HAP-1 (cell line): ENCODE measurements around the gene ITCH.
A peak's percentile ranks its signal among the peaks of the same experiment; 100 is the strongest.
"Not testable (repeated sequence)": the region's sequence is repeated elsewhere in the genome, so short reads cannot be mapped to it uniquely, and the experiment has no call there.

ENCODE experiments used
- DNase-seq, 2 experiments: peaks; one replicate each; pipeline ENCODE4 v3.0.0-alpha.2; 2016 to 2020; ENCODE audit warnings: low spot score in 2 of 2
- H3K27me3 ChIP-seq: fragments of 250-450 bp; sonication (Bioruptor Pico); 2 replicates; pipeline ENCODE4 v1.5.1; 2020; ENCODE audit warnings: low read depth, mild to moderate bottlenecking, moderate library complexity
- H3K36me3 ChIP-seq: fragments of 250-450 bp; sonication (Bioruptor Pico); replicated peaks from 2 replicates; pipeline ENCODE4 v1.5.1; 2020; ENCODE audit warnings: mild to moderate bottlenecking
- H3K4me1 ChIP-seq: fragments of 250-450 bp; sonication (Bioruptor Pico); 2 replicates; pipeline ENCODE4 v1.5.1; 2020; ENCODE audit warnings: mild to moderate bottlenecking
- H3K4me3 ChIP-seq: fragments of 250-450 bp; sonication (Bioruptor Pico); 2 replicates; pipeline ENCODE4 v1.5.1; 2020; ENCODE audit warnings: mild to moderate bottlenecking, moderate library complexity
- H3K9me3 ChIP-seq: fragments of 250-450 bp; sonication (Bioruptor Pico); 2 replicates; pipeline ENCODE4 v1.5.1; 2020; ENCODE audit warnings: mild to moderate bottlenecking, moderate library complexity
- in situ Hi-C: fragments of 300-500 bp; cut with MboI; formaldehyde crosslinking; loops from 3 replicates; pipeline ENCODE4 v1.14.3; 2020; ENCODE audit warnings: low sequenced_read_pairs, inconsistent platforms, mixed read lengths

ITCH gene

DNA sequence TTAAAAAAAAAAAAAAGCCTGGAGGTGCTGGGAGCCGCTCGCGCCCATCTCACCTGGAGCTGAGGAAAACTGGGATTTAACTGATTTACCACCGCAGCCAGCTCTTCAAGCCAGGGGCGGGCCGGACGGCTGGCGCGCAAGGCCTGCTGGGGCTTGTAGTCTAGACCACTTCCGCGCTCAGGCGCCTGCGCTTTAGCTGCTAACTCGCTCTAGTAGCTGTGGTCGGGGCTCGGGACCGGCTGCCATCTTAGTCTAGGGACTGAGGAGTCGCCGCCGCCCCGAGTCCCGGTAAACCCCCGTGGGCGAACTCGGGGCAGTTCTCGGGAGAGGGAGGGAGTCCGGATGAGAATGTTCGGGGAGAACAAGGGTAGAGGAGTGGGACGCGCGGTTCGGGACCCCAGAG, at the start of gene ITCH:
Gene ITCH, plus strand, starts transcription at position 212 of the 403 bp plus-strand sequence. CDS start 30,539 bp downstream, outside the sequence.
- peak; percentile 92 to 96 for DNase-seq
- Histone ChIP-seq H3K4me3 (peak within 1 kb of the TSS; percentile 85), H3K36me3 (peaks cover 3% of the 10 kb centered on the region; the same call in 1 of the 2 replicates), H3K27me3 (no peaks in the 10 kb centered on the region), H3K4me1 (peaks cover 25% of the 10 kb centered on the region), H3K9me3 (no peaks in the 10 kb centered on the region)
- in situ Hi-C loops, result no loop called here

DNA sequence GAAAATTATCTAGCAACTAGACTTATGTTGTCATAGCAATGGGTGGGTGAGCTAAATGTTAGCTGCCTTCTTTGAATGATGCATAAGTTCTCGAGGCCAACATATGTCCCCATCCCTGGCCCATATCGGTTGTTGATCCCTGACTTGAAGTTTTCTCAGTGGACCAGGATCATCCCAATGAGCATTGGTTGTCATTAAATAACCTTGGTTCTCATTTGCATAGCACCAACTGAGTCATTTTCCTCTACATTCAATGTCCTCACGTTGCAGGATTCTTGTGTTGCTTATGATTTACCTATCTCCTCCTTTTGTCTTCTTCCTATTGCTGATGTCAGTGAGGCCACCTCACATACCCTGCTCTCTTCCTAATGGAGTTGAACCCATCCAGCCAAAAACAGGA, 47.8 kb upstream of the ITCH start:
- no peak for DNase-seq
- H3K4me1 ChIP-seq, result peaks cover 12% of the 10 kb centered on the region
- in situ Hi-C loops, result loop anchor here (25.0 kb wide), 1 partner anchor 397 kb away; the partner anchor contains the start of gene TP53INP2

DNA sequence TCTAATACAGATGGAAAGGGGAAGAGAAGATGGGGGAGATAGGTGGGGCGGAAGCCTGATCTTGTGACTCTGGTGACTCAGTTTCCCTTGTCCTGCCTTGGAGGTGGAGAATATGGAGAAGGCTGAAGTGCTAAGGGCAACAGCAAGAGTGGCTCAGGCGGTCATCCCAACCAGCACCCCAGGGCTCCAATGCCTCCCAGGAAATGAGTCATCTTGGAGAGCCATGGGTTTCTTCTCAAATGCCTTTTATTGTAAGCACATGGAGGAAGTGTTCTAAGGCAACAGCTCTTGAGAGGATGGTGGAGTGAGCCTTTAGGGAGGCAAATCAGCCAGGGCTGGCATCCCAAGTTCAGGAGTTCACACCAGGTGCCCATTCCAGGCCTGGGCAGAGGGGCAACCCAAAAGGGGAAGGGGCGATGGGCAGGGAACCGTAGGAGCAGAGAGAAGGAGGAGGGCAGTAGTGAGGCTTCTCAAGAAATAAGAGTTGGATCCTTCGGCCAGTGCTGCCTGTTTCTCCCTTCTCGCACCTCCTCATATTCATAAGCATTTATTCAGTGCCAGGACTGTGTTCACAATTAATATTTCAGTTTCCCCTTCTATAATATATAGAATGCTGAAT, 46.8 kb upstream of the ITCH start:
- Histone ChIP-seq H3K4me1 (peaks cover 12% of the 10 kb centered on the region), H3K36me3 (no peaks in the 10 kb centered on the region), H3K27me3 (no peaks in the 10 kb centered on the region), H3K4me3 (no peak overlapping the region), H3K9me3 (no peaks in the 10 kb centered on the region)
- in situ Hi-C loops, result loop anchor here (25.0 kb wide), 1 partner anchor 396 kb away; the partner anchor contains the start of gene TP53INP2
- DNase-seq, result no peak

More for the DNA sequence above, 47.8 kb upstream of the ITCH start:
- H3K27me3 ChIP-seq, result no peaks in the 10 kb centered on the region
- H3K36me3 ChIP-seq, result no peaks in the 10 kb centered on the region
- no peaks in the 10 kb centered on the region for H3K9me3 ChIP-seq
- no peak overlapping the region for H3K4me3 ChIP-seq

DNA sequence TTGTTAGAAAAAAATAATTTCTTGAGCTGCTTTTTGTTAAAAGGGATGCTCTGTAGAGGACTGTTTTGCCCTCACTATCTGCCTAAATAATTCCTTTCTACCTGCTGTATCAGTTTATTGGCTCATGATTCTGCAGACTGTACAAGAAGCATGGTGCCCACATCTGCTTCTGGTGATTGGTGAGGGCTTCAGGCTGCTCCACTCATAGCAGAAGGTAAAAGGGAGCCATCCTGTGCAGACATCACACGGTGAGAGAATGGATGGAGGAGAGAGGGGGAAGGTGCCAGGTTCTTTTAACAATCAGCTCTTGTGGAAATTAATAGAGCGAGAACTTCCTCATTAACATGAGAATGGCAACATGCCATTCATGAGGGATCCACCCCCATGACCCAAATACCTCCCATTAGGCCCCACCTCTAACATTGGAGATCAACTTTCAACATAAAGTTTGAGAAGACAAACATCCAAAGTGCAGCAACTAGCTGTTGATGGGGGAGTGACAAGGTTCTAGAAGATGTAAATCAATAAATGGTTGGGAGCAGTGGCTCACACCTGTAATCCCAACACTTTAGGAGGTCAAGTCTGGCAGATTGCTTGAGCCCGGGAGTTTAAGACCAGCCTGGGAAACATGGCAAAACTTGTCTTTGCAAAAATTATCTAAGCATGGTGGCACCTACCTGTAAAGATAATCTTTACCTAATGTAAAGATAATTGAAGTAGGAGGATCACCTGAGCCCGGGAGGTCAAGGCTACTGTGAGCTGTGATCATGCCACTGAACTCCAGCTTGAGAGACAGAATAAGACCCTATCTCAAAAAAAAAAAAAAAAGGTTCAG, 44.2 kb upstream of the ITCH start:
- DNase-seq, result peak; percentile 55 to 68
- H3K4me1 ChIP-seq, result peaks cover 9% of the 10 kb centered on the region

DNA sequence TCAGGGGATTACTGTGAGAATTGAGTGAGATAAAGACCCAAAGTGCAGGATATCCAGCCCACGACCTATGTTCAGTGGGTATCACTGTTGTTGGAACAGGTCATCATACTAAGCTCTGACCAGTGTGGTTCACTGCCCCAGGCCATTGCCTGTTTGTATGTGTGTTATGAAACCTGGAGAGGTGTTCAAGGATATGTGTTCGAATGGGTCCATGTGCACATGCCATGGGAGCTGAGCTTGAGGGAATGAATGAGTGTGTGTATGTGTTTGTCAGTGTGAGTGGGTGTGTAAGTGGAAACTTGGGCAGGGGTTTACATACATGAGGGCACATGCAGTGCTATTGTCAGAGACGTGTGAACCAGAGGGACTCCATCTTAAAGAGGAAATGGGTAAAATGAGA, 42.2 kb upstream of the ITCH start:
- no peaks in the 10 kb centered on the region for H3K9me3 ChIP-seq

More for the DNA sequence above, 44.2 kb upstream of the ITCH start:
- H3K27me3 ChIP-seq, result no peaks in the 10 kb centered on the region
- no peaks in the 10 kb centered on the region for H3K36me3 ChIP-seq
- in situ Hi-C loops, result loop anchor here (25.0 kb wide), 1 partner anchor 393 kb away; the partner anchor contains the start of gene TP53INP2
- H3K4me3 ChIP-seq, result no peak overlapping the region
- H3K9me3 ChIP-seq, result no peaks in the 10 kb centered on the region

DNA sequence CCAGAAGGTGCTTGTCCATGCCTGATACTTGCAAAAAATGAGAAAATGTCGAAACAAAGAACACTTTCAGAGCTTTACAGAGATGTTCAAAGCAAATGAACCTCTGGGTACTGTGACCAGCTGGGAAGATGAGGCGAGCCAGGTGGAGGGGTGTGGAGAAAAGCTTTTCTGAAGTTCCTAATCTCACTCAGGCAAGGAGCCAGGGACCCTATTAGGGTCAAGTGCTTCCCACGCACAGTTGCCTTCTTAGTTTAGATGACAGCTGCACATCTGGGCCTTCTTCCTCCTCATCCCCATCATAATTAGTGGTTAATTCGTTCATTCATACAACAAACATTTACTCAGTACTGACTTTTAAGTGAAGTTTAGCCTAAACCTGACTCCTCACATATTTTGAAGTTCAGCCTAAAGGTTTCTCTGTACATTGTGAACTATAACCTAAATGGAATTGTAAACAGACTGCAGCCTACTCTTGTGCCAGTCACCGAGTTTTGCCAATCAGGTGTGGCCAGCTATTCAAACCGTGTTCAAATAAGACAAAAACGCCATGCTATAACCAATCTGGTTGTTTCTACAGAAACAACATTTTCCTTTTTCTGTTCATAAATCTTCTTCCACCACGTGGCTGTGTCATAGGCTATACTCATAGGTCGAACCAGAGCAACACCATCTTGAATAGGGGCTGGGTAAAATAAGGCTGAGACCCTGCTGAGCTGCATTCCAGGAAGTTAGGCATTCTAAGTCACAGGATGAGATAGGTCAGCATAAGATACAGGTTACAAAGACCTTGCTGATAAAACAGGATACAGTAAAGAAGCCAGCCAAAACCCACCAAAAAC, 40.6 kb upstream of the ITCH start:
- DNase-seq, result no peak
- H3K27me3 ChIP-seq, result no peaks in the 10 kb centered on the region
- H3K9me3 ChIP-seq, result no peaks in the 10 kb centered on the region
- in situ Hi-C loops, result loop anchor here (25.0 kb wide), 1 partner anchor 390 kb away; the partner anchor contains the start of gene TP53INP2
- H3K4me3 ChIP-seq, result no peak overlapping the region
- peaks cover 9% of the 10 kb centered on the region for H3K4me1 ChIP-seq
- H3K36me3 ChIP-seq, result no peaks in the 10 kb centered on the region

More for the DNA sequence above, 42.2 kb upstream of the ITCH start:
- H3K27me3 ChIP-seq, result no peaks in the 10 kb centered on the region
- no peak overlapping the region for H3K4me3 ChIP-seq
- DNase-seq, result no peak
- in situ Hi-C loops, result loop anchor here (25.0 kb wide), 1 partner anchor 391 kb away; the partner anchor contains the start of gene TP53INP2
- H3K4me1 ChIP-seq, result peaks cover 9% of the 10 kb centered on the region
- H3K36me3 ChIP-seq, result no peaks in the 10 kb centered on the region

DNA sequence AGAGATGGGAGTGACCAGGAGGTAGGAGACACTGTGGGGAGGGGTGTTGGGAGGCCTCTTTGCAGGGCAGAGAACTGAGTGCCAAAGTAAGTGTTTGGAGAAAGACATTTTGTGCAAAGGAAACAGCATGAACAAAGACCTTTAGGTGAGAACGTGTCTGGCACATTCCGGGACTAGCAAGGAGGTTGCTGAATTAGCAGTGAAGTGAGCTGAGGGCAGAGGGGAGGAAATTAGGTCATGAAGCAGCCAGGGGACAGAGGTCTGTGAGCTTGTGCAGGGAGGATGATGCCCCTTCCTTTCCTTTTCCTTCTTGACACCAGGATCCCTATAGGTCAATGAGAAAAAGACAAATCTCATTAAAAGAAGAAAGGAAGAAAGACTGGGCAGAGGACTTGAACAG, 38.5 kb upstream of the ITCH start:
- in situ Hi-C loops, result loop anchor here (25.0 kb wide), 1 partner anchor 388 kb away; the partner anchor contains the start of gene TP53INP2
- no peaks in the 10 kb centered on the region for H3K27me3 ChIP-seq
- no peaks in the 10 kb centered on the region; the same call in 1 of the 2 replicates for H3K4me1 ChIP-seq
- no peak for DNase-seq
- no peaks in the 10 kb centered on the region for H3K36me3 ChIP-seq
- no peak overlapping the region for H3K4me3 ChIP-seq
- H3K9me3 ChIP-seq, result no peaks in the 10 kb centered on the region

DNA sequence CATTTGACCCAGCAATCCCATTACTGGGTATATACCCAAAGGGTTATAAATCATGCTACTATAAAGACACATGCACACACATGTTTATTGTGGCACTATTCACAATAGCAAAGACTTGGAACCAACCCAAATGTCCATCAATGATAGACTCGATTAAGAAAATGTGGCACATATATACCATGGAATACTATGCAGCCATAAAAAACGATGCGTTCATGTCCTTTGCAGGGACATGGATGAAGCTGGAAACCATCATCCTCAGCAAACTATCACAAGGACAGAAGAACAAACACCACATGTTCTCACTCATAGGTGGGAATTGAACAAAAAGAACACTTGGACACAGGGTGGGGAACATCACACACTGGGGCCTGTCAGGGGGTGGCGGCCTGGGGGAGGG, 34.9 kb upstream of the ITCH start:
- DNase-seq, H3K36me3 ChIP-seq, H3K9me3 ChIP-seq, H3K27me3 ChIP-seq, H3K4me3 ChIP-seq, H3K4me1 ChIP-seq, in situ Hi-C loops: not testable (repeated sequence)

DNA sequence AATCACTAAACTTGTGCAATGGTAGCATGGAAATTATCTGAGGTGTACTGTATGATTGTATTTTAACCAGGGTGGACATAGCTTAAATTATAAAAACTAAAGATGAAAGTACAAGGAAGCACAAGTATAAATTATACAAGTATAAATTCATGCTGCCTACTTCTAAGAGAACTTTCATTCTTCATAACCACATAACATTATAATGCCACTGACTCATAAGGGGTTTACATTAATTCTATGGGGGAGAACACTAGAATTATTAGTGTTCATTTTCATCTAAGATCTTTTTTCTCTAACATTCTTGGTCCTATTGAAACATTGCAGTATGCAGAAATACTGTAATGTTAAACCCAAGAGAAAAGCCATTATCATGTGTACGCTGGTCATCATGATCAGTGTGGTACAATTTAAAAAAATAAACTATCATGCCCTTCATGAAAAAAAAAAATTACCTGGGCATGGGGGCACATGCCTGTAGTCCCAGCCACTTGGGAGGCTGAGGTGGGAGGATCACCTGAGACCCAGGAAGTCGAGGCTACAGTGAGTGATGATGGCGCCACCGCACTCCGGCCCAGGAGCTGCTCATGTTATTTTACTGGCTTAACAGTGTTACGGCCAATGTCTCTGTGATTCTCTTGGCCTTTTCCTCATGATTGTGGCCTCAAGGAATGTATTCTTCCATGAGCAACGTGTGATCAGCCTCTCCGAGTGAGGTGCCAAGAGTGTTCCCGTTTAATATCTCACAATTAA, 34.0 kb upstream of the ITCH start:
- Histone ChIP-seq H3K36me3 (no peaks in the 10 kb centered on the region), H3K4me3 (no peak overlapping the region), H3K9me3 (no peaks in the 10 kb centered on the region), H3K4me1 (no peaks in the 10 kb centered on the region), H3K27me3 (no peaks in the 10 kb centered on the region)
- in situ Hi-C loops, result no loop called here
- no peak for DNase-seq

DNA sequence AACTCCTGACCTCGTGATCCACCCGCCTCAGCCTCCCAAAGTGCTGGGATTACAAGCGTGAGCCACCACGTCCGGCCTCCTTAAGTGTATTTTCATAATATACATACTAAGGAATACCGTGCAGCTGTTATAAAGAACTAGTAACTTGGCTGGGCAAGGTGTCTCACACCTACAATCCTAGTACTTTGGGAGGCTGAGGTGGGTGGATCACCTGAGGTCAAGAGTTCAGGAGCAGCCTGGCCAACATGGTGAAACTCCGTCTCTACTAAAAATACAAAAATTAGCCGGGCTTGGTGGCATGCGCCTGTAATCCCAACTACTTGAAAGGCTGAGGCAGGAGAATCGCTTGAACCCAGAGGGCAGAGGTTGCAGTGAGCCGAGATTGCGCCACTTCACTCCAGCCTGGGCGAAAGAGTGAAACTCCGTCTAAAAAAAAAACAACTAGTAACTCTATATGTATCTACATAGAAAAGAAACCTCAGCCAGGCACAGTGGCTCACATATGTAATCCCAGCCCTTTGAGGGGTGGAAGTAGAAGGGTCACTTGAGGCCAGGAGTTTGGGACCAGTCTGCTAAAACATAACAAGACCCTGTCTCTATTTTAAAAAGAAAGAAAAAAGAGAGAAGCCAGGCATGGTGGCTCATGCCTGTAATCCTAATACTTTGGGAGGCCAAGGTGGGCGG, 32.1 kb upstream of the ITCH start:
- H3K27me3 ChIP-seq, in situ Hi-C loops, H3K36me3 ChIP-seq, H3K4me3 ChIP-seq, DNase-seq, H3K9me3 ChIP-seq, H3K4me1 ChIP-seq: not testable (repeated sequence)

DNA sequence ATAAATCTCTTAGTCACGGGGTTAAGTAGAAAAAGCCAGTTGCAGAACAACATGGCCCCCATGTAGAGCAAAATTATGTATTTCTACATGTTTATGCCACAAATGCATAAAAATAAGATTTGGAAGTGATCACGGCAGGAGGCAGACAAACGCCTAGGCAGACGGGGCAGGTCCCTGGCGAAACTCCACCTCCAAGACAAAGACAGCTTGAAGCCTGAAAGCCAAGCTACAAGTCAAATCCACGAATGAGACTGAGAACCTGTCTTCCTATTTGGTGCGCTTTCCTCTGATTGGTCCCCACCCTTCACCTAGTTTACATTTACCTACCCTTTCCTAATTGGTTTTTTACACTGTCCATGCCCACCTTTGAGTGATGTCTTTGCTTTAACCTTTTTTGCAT, 31.2 kb upstream of the ITCH start:
- H3K36me3 ChIP-seq, result no peaks in the 10 kb centered on the region
- no peaks in the 10 kb centered on the region for H3K9me3 ChIP-seq
- in situ Hi-C loops, result no loop called here
- no peaks in the 10 kb centered on the region for H3K27me3 ChIP-seq
- H3K4me1 ChIP-seq, result no peaks in the 10 kb centered on the region; the same call in 1 of the 2 replicates
- no peak overlapping the region for H3K4me3 ChIP-seq
- no peak for DNase-seq

DNA sequence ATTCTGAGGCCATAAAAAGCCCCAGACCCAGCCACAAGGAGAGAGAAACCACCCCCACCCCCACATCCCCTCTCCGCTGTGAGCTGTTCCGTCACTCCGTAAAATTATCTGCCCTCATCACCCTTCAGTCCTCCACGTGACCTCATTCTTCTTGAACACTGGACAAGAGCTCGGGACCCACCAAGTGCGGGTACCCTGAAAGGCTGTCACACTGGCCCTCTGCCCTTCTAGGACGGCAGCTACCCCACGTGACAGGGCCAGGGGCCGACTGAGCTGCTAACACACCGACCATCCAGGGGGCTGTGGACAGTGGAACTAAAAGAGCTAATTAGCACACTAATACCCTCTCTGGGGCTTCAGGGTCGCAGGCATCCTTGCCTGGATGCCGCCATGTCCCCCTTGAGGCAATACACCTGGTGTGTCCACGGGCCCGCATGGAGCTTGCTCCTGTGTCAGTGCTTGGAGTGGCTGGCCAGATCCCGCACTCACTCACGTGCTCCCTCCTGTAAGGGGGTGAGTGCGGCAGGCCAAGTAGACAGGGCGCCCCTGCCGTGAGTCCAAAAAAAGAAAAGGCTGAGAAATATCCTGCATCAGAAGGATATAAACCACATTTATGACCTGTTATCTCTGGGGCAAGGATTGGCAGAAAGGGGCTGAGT, 30.7 kb upstream of the ITCH start:
- H3K9me3 ChIP-seq, result no peaks in the 10 kb centered on the region
- H3K4me3 ChIP-seq, result no peak overlapping the region
- DNase-seq, result no peak
- no peaks in the 10 kb centered on the region for H3K27me3 ChIP-seq
- in situ Hi-C loops, result no loop called here
- H3K36me3 ChIP-seq, result no peaks in the 10 kb centered on the region
- H3K4me1 ChIP-seq, result no peaks in the 10 kb centered on the region; the same call in 1 of the 2 replicates
